ENCODE data around the gene BEGAIN. TPM values are rescaled to one million over a fixed set of nuclear protein-coding genes. Genes with fewer than 3 reads are reported as not detected.

The BEGAIN gene
- total and polyA plus RNA-seq, 2 donors (not counting 1 experiment from before 2014, with no cell fraction given) = under 0.01 to 0.17 TPM

DNA sequence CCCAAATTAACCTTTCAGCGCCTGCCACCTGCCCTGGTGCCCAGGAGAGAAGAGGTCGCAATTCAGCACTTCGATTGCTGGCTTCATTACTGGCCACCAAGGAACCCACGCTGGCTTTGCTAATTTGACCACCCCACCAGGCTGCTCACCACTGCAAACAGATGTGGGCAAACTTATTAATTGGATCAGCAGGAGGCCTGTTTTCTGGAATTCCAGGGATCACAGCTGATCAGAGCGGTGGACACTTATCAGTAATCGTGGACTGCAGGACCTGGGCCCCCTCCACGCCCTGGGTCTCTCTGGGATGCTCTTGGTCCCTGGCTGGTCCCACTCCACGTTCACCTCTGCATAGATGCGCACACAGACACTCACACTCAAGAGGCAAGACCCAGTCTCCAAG lies 27.8 kb downstream of the BEGAIN start:
- Histone ChIP-seq H2AFZ (ENCODE audit: low read length) (no peak overlapping the region), H3K27me3 (ENCODE audit: control insufficient read depth, insufficient read depth, low read length) (no peaks in the 10 kb centered on the region)

DNA sequence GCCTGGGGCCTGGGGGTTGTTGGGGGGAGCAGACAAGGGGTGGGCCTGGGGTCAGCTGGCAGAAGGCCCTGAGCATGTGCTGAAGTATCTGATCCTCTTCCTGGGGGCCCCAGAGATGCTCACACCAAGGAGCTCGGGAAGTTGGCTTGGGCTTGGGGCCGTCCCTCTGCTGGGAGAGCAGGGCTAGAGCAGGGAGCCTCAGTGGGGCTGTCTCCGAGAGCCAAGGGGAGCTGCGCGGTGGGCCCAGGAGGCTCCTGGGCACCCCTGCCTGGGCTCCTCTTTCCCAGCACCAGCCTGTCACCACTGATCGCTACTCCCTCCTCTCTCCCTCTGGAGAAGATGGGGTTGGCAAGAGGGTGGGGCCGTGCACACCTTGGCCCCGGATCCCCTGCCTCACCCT lies 28.3 kb downstream of the BEGAIN start:
- Histone ChIP-seq H3K9me3 (ENCODE audit: control insufficient read depth, insufficient read depth, low read depth, low read length) (no peaks in the 10 kb centered on the region), H4K20me1 (ENCODE audit: control insufficient read depth, extremely low read depth, insufficient read depth, low read length) (no peaks in the 10 kb centered on the region), H3K4me2 (ENCODE audit: extremely low read depth, insufficient read depth, low read length) (no peak overlapping the region), H3K4me1 (ENCODE audit: control insufficient read depth, extremely low read depth, insufficient read depth, low read length) (no peaks in the 10 kb centered on the region), H3K79me2 (ENCODE audit: control insufficient read depth, insufficient read depth, low read length) (no peaks in the 10 kb centered on the region), H3K27me3 (ENCODE audit: control insufficient read depth, insufficient read depth, low read length) (no peaks in the 10 kb centered on the region), H3K9ac (ENCODE audit: insufficient read depth, low read length) (no peak overlapping the region), H3K36me3 (ENCODE audit: control insufficient read depth, insufficient read depth, low read length) (no peaks in the 10 kb centered on the region), H3K27ac (ENCODE audit: insufficient read depth, low read length) (no peak overlapping the region), H3K4me3 (replicated peaks in 1 of 4; ENCODE audit: control extremely low read depth in 1 of 4, insufficient read depth in 1 of 4, low read depth in 3 of 4, low read length in 4 of 4) (no peak overlapping the region), H2AFZ (ENCODE audit: low read length) (no peak overlapping the region)
- no peak for DNase-seq (ENCODE audit: low read depth in 2 of 2)
- TF ChIP-seq, protein P1, sequence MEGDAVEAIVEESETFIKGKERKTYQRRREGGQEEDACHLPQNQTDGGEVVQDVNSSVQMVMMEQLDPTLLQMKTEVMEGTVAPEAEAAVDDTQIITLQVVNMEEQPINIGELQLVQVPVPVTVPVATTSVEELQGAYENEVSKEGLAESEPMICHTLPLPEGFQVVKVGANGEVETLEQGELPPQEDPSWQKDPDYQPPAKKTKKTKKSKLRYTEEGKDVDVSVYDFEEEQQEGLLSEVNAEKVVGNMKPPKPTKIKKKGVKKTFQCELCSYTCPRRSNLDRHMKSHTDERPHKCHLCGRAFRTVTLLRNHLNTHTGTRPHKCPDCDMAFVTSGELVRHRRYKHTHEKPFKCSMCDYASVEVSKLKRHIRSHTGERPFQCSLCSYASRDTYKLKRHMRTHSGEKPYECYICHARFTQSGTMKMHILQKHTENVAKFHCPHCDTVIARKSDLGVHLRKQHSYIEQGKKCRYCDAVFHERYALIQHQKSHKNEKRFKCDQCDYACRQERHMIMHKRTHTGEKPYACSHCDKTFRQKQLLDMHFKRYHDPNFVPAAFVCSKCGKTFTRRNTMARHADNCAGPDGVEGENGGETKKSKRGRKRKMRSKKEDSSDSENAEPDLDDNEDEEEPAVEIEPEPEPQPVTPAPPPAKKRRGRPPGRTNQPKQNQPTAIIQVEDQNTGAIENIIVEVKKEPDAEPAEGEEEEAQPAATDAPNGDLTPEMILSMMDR (conservative IDR thresholded peaks at IDR 0.05 in 1 of 2, IDR thresholded peaks at IDR 0.05 in 1 of 2; ENCODE audit: low read depth in 1 of 2, low read length in 2 of 2) = no peak

More for the DNA sequence above, 27.8 kb downstream of the BEGAIN start:
- Histone ChIP-seq H3K36me3 (ENCODE audit: control insufficient read depth, insufficient read depth, low read length) (no peaks in the 10 kb centered on the region), H3K4me1 (ENCODE audit: control insufficient read depth, extremely low read depth, insufficient read depth, low read length) (no peaks in the 10 kb centered on the region), H3K79me2 (ENCODE audit: control insufficient read depth, insufficient read depth, low read length) (no peaks in the 10 kb centered on the region), H3K4me2 (ENCODE audit: extremely low read depth, insufficient read depth, low read length) (no peak overlapping the region), H4K20me1 (ENCODE audit: control insufficient read depth, extremely low read depth, insufficient read depth, low read length) (no peaks in the 10 kb centered on the region), H3K4me3 (replicated peaks in 1 of 4; ENCODE audit: control extremely low read depth in 1 of 4, insufficient read depth in 1 of 4, low read depth in 3 of 4, low read length in 4 of 4) (no peak overlapping the region), H3K9ac (ENCODE audit: insufficient read depth, low read length) (no peak overlapping the region), H3K27ac (ENCODE audit: insufficient read depth, low read length) (no peak overlapping the region), H3K9me3 (ENCODE audit: control insufficient read depth, insufficient read depth, low read depth, low read length) (no peaks in the 10 kb centered on the region)
- DNase-seq (ENCODE audit: low read depth in 2 of 2) = no peak
- TF ChIP-seq EZH2 (IDR thresholded peaks at IDR 0.05; ENCODE audit: low read length, missing control alignments) = no peak
- TF ChIP-seq, protein P1 (conservative IDR thresholded peaks at IDR 0.05 in 1 of 2, IDR thresholded peaks at IDR 0.05 in 1 of 2; ENCODE audit: low read depth in 1 of 2, low read length in 2 of 2) = no peak

DNA sequence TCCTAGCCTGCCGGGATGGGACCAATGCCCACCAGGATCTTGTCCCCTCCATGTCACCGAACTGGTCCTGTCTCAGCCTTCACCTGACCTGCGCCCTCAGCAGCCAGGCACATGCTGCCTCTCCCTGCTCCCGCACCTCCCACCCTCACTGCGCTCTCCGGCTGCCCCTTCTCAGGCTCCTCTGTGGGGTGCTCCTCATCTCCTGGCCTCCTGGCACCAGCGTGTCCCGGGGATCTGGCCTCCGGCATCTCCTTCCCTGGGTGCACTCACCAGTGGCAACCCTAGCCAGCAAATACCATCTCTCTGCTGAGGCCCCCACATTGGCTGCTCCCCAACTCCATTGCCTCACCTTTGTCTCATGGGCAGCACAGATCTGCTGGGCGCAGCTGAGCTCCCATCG lies 29.0 kb downstream of the BEGAIN start:
- Histone ChIP-seq H3K27ac (ENCODE audit: insufficient read depth, low read length) (no peak overlapping the region), H3K79me2 (ENCODE audit: control insufficient read depth, insufficient read depth, low read length) (no peaks in the 10 kb centered on the region)

More for the DNA sequence above, 29.0 kb downstream of the BEGAIN start:
- Histone ChIP-seq H3K4me1 (ENCODE audit: control insufficient read depth, extremely low read depth, insufficient read depth, low read length) (no peaks in the 10 kb centered on the region), H4K20me1 (ENCODE audit: control insufficient read depth, extremely low read depth, insufficient read depth, low read length) (no peaks in the 10 kb centered on the region), H3K27me3 (ENCODE audit: control insufficient read depth, insufficient read depth, low read length) (no peaks in the 10 kb centered on the region), H3K9ac (ENCODE audit: insufficient read depth, low read length) (no peak overlapping the region), H3K4me3 (replicated peaks in 1 of 4; ENCODE audit: control extremely low read depth in 1 of 4, insufficient read depth in 1 of 4, low read depth in 3 of 4, low read length in 4 of 4) (no peak overlapping the region), H3K4me2 (ENCODE audit: extremely low read depth, insufficient read depth, low read length) (no peak overlapping the region), H2AFZ (ENCODE audit: low read length) (no peak overlapping the region), H3K9me3 (ENCODE audit: control insufficient read depth, insufficient read depth, low read depth, low read length) (no peaks in the 10 kb centered on the region), H3K36me3 (ENCODE audit: control insufficient read depth, insufficient read depth, low read length) (no peaks in the 10 kb centered on the region)
- TF ChIP-seq EZH2 (IDR thresholded peaks at IDR 0.05; ENCODE audit: low read length, missing control alignments) = no peak
- TF ChIP-seq, protein P1 (conservative IDR thresholded peaks at IDR 0.05 in 1 of 2, IDR thresholded peaks at IDR 0.05 in 1 of 2; ENCODE audit: low read depth in 1 of 2, low read length in 2 of 2) = no peak
- no peak for DNase-seq (ENCODE audit: low read depth in 2 of 2)
